ENCODE data around the gene CAMKK1. TPM values are rescaled to one million over a fixed set of nuclear protein-coding genes. Genes with fewer than 3 reads are reported as not detected.
"Not testable (repeated sequence)": the region's sequence is repeated elsewhere in the genome, so short reads cannot be mapped to it uniquely, and the experiment has no call there.

Gene CAMKK1
- total RNA-seq, 1 donor from 2014 or later: 3.7 TPM

DNA sequence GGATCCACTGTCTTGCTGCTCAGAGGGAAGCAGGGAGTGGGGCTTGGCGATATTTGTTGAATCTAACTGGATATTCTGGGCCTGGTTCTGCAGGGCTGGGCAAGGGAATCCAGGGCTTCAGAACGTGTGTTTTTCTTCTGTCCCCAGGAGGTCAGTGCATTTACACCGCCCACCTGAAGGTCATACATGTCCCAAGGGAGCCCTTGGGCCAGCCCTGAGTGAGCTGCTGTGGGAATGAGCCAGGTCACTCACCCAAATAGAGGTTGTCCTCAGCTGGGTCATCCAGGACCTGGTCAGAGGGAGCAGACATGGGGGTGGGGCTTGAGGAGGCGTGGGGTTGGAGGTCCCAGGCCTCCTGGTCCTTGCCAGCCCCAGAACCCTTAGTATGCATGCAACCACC lies 10.6 kb downstream of the CAMKK1 start:
- intact Hi-C loops (cut with micrococcal nuclease): no loop called here

DNA sequence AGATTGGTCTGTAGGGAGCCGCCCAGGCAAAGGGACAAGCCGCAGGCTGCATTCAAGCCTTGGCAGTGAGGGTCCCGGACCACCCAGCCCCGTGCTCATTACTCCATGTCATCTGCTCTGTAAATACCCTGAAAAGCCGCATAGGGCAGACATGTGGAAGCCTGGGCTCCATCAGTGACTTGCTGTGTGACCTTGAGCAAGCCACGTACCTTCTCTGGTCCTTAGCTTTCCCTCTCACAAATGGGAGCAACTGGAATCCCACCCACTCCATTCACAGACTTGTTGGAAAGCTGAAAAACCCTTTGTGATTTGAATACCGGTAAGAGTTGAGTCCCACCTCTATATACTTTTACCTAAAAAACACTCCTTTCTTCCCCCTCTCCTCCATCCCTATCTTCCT lies 11.9 kb downstream of the CAMKK1 start:
- intact Hi-C loops (cut with micrococcal nuclease): no loop called here

DNA sequence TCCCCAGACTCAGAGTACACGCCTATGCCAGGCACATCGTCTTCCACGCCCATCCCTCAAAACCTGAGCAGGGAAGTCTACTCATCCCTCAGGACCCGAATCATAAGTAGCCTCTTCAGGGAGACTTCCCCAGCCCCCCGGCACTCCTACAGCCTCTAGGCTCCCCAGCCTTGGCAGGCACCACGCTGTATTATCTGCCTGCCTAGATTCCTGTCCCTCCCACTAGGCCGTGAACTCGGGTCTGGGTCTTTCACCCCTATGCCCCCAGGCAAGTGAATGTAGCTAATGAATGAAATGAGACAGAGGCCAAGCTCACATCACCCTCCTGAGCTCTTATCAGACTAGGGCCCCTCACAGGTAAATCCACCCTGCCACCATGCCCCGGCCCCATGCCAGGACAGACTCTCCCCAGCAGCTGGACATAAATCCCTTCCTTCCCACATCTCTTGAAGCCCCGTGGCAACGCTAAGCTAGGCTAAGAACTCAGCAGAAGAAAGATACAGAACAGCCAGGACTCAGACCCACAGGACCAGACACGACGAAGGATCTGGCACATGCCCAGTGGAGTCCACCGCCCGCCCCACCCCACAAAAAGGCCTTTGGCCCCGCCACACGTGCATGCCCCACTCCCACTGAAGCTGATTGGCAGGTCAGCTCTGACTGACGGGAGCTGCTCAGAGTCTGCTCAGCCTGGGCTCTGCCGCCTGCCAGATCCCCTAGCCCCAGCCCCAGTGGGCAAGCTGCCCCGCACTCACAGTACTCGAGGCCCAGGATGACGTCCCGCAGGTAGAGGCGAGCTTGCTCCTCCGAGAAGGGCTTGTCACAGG lies 13.0 kb downstream of the CAMKK1 start:
- intact Hi-C loops (cut with micrococcal nuclease): no loop called here

DNA sequence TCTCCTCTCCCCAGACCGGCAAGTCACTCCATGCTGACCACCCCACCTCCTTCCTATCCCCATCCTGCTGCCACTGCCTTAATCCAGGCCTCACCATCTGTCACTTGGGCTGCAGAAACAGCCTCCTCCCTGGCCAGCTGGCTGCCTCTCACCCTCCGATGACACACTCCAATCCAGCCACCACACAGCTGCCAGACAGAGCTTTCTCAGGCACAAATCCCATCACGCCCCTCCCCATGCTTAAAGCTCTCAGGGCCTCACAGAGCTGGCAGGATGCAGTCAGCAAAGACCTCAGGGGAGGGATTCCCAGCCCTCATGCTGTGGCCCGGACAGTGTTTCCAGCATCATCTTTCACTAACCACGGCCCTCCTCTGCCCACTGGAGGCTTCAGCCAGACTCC lies 13.7 kb downstream of the CAMKK1 start:
- intact Hi-C loops (cut with micrococcal nuclease): no loop called here

DNA sequence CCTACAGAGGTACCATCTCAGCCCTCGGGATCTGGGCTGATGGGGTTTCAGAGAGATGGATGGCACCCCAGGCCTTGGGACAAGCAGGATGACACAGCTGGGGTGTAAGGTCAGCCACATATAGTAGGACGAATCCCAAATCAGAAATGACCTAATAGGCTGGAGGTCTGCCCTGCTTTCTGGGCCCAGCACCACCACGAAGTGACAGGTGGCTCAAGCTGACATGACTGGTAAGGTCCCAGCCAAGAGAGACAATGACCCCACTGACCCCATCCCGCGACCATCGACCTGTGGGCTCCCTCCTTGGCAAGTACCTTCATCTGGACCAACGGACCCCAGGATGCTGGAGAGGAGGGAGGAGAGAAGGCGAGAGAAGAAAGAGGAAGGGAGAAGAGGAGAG lies 15.6 kb downstream of the CAMKK1 start:
- intact Hi-C loops (cut with micrococcal nuclease): no loop called here

DNA sequence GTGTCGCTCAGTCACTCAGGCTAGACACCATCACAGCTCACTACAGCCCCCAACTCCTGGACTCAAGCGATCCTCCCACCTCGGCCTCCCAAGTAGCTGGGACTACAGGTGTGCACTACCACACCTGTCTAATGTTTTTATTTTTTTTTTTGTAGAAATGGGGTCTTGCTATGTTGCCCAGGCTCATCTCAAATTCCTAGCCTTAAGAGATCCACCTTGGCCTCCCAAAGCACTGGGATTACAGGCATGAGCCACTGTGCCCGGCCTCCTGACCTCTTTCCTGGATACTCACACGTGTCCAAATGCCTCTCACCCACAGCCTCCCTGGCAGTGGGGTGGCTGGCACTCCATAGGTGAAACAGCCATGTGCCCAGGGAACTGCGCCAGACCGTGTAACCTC lies 17.5 kb downstream of the CAMKK1 start:
- intact Hi-C loops (cut with micrococcal nuclease): no loop called here

DNA sequence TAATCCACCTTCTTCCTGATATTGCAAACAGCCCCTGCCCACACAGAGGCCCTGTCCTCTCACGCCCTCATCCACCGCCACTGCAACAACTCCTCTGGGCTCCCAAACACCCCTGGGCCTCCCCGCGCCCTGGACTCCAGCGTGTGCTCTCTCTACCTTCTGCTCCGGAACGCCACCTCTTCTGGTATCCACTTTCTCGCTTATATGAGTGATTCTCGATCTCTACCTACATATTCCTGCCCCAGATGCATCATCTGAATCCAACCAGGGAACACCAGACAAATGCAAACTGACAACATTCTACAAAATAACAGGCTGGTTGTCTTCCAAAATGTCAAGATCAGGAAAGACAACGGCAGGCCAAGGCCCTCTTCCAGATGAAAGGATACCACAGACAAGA lies 19.0 kb downstream of the CAMKK1 start:
- intact Hi-C loops (cut with micrococcal nuclease): no loop called here

DNA sequence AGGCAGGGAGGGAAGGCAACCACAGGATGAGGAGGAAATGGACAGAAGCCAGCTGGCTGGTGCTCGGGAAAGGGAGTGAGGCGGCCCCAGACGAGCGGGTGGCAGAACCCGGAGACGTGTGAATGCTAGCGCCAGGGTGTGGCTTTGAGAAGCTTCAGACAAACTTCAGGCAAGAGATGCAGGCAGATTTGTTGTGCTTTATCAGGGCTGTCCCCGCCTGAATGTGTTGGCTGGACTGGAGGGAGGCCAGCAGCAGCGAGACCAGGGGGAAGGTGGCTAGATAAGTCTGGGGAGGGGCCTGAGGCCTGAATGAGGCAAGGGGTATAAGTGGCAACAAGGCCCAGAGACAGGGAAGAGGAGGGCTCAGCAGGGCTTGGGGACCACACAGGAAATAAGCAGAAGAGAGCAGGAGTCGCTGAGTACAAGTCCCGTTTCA lies 22.0 kb downstream of the CAMKK1 start:
- intact Hi-C loops (cut with micrococcal nuclease): no loop called here

DNA sequence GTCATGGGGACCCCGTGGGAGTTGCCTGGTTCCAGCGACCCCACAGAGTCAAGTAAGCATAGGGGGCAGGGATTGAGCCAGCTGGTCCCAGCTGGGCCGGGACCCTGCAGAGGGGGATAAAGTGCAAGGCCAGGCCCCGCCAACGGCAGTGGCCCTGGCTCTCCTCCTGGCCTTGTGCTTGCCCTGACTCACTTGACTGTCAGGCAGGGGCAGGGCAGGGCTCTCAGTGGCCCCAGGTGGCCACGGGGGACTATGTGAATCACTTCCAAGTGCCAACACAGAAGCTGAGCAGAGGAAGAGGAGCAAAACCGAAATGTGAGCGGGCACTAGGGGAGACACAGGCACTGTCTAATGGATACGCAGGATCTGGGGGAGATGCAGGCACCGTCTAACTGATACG lies 25.2 kb downstream of the CAMKK1 start:
- intact Hi-C loops (cut with micrococcal nuclease): loop anchor here (10.0 kb wide), 1 partner anchor 137 kb away; no protein-coding TSS in a partner anchor

DNA sequence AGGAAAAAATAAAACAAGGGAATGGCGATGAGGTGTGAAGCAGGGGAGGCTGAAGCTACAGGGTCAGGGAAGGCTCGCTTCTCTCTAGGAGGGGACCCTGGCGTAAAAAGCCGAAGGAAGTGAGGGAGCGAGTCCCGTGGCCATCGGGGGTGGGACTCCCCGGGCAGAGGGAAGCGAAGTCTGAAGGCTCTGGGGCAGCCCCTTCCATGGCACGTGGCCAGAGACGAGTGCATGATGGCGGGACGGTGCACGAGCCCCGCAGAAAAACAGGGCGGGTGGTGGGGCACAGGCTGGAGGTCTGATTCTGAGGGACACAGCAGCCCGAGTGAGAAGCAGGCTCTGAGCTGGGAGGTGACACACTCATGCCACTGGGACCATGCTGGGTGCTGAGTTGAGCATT lies 25.7 kb downstream of the CAMKK1 start:
- intact Hi-C loops (cut with micrococcal nuclease): loop anchor here (10.0 kb wide), 1 partner anchor 138 kb away; no protein-coding TSS in a partner anchor

DNA sequence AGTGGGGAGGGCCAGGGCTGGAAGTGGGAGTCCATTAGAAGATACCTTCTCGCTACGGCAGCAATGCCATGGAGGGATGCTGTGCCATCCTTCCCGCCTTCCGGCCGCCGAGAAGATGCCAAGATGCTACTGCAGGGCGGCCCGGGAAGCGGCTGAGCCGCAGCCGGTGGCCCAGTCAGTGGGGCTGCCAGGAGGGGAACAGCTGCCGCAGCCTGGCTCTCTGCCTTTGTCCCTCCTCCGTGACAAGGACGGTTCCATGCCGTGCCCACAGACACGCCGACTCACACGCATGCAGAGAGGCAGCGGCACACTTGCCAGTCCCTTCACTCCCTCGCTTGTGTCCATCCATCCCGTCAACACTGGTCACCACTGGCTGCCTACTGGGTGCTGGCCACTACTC lies 26.6 kb downstream of the CAMKK1 start:
- intact Hi-C loops (cut with micrococcal nuclease): loop anchor here (10.0 kb wide), 1 partner anchor 139 kb away; no protein-coding TSS in a partner anchor

DNA sequence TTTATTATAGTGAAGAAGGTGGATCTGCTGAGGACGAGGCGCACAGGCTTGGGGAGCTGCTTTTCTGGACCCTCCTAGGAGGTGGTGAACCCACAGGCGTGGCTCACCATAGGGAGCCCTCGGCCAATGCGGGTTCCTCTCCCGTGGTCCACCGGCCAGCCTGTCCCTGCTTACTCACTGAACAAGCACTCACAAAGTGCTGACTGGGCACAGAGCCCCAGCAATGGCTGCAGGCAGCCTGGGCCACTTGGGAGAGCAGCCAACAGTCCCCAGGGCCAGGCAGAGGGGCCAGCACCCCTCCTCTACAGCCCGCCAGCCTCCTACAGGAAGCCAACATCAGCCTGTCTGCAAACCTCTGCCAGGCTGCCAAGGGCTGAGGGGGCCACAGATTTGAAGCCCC lies 27.7 kb downstream of the CAMKK1 start:
- intact Hi-C loops (cut with micrococcal nuclease): loop anchor here (10.0 kb wide), 1 partner anchor 140 kb away; no protein-coding TSS in a partner anchor

DNA sequence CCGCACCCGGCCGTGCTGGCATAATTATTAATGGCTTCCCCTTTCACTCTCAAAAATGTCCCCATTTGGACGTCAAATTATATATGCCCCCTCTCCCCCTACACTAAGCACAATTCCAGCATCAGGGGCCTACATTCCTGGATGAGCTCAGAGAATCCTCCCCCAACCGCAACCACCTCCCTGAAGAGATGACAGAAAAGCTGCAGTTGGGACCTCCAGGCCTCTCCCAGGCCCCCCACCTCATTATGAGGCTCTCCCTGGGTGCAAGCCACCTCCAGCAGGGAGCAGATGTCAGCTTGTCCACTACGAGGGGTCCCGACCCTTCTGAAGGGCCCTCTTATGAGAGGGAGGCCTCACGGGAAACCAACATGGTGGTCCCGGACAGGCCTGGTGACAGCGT lies 28.3 kb downstream of the CAMKK1 start:
- intact Hi-C loops (cut with micrococcal nuclease): loop anchor here (10.0 kb wide), 1 partner anchor 140 kb away; no protein-coding TSS in a partner anchor

DNA sequence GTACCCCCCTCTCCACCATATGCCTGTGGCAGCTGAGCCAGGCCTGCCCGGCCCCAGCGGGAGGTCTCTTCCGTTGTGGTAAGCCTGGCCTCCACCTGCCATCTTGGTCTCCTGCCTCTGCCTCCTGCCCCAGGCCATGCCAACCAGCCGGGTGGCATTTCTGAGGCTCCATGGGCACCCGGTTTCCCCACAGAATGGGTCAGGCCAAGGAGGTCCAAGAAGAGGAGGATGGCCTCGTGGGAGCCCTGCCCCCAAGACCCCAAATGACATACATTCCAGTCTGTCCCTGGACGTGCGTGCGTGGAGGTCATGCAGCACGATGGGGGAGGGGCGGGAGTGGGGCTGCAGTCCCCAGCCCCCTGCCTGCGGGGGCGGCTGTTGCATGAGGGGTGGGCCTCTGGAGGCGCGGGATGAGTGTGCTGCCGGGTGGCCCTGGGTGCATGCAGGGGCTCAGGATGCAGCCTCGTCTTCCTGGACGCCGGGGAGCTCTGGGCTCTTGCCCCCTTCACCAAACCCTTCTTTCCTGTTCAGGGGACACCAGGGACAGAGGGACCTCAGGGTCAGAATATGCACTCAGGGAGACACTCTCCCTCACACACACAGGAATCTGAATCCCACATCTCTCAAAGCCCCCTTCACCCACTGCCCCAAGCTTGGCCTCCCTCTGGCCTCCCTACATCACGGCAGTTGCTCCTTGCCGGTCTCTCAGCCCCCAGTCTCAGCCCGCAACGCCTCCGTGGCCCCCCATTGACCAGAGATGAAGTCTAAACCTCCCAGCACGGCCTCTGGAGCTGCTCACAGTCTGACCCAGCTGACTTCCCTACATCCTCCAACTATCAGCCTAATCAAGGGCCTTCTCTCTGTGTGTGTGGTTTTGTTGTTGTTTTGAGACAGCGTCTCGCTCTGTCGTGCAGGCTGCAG lies 30.8 kb downstream of the CAMKK1 start:
- intact Hi-C loops (cut with micrococcal nuclease): loop anchor here (2.0 to 10.0 kb wide), 2 partner anchors 45 to 143 kb away; no protein-coding TSS in a partner anchor

DNA sequence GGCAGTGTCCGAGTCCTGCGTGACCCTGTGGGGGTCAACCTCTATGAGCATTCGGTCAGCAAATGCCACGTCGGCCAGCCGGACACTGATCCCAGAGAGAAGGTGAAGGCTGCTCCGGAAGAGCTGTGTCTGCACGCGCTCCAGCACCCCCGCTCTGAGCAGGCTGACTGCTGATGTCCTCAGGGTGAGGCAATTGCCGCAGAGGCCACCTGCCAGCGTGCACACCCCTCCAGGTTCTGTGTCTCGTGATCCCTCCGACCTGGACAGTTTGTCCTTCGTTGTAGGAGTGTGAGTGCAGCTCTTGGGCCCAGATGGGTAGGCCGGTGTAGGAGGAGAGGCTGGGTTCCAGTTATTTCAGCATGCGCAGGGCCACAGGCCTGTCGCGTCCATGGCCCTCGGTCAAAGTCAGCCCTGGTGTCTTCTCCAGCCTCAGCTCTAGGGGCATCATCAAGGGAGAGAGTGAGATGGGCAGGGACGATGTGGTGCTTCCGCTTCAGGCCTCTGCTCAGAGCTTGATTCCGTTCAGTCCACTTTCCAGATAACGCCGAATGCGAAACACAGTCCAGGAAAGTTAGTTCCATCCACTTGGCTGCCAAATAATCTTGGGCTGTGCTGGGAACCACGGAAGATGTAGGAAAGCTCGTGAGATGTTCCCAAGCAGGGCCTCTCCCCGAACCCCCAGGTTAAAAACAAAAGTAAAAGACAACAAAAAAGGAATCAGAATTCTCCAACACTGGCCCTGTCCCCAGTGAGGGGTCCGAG lies 31.7 kb downstream of the CAMKK1 start:
- intact Hi-C loops (cut with micrococcal nuclease): loop anchor here (10.0 kb wide), 1 partner anchor 144 kb away; no protein-coding TSS in a partner anchor

DNA sequence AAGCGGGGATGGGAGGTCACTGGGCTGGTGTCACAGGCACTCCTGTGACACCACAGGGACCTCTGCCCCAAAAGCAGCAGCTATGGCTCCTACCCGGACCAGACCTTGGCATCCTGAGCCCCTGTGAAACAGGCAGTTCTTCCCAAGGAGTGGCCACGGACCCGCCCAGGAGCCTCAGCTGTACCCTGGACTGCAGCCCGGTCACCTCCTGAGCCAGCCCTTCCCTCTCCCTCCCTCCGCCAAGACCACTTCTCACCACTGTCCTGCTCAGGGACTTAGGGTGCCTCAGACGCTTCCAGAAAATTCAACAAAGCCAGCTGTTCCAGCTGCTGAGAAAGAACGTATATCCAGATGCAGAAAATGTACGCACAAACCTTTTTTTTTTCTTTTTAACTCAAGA lies 32.9 kb downstream of the CAMKK1 start:
- intact Hi-C loops (cut with micrococcal nuclease): loop anchor here (10.0 kb wide), 1 partner anchor 145 kb away; no protein-coding TSS in a partner anchor

DNA sequence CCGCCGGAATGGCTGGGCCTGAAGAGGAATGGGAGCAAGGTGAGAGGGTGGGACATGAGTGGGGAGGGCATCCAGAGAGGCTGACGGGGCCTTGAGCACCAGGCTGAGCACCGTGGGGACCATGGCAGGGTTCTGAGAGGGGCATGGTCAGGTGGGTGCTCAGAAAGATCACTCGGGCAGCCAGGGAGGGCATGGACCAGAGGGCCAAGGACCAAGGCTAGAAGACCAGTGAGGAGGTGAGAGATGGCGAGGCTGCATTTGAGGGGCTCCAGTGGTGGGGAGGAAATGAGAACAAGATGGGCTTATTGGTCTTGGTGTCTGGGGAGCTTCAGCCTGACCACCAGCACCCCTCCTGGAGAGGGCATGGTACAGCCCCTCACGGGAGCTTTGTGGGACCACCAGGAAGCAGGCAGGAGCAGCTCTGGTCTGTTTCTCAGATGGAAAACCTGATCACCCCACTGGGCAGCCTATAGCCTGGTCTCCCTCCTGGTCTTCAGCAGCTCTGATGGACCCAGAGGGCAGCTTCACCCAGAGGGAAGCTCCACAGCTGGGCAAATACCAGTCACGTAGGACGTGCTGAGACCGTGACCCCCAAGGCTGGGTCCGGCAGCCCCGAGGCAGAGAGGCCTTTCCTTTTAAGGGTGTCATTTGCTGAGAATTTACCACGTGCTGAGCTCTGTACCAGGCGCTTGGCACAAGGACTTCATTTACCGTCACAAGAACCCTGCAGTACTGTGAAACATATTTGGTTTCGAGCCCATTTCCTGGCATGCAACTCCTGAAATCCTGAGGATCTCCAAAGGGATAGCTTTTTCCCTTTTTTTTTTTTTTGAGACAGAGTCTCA lies 35.4 kb downstream of the CAMKK1 start:
- intact Hi-C loops (cut with micrococcal nuclease): no loop called here

DNA sequence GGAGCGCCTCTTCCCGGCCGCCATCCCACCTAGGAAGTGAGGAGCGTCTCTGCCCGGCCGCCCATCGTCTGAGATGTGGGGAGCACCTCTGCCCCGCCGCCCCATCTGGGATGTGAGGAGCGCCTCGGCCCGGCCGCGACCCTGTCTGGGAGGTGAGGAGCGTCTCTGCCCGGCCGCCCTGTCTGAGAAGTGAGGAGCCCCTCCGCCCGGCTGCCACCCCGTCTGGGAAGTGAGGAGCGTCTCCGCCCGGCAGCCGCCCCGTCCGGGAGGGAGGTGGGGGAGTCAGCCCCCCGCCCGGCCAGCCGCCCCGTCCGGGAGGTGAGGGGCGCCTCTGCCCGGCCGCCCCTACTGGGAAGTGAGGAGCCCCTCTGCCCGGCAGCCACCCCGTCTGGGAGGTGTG lies 38.6 kb downstream of the CAMKK1 start:
- intact Hi-C loops (cut with micrococcal nuclease): not testable (repeated sequence)

DNA sequence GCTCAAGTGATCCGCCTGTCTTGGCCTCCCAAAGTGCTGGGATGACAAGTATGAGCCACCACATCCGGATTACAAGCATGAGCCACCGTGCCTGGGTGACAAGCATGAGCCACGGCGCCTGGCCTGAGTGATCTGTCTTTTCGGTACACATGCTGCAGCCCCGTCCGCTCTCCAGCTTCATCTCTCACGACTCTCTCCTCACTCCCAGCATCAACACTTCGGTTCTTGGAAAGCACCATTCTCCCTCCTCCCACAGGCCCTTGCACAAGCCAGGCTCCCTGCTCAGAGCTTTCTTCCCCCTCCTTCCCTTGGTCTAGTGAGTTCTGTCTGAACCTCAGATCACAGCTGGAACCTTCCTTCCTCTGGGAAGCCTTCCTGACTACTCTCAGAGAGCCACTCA lies 40.3 kb downstream of the CAMKK1 start:
- intact Hi-C loops (cut with micrococcal nuclease): no loop called here

DNA sequence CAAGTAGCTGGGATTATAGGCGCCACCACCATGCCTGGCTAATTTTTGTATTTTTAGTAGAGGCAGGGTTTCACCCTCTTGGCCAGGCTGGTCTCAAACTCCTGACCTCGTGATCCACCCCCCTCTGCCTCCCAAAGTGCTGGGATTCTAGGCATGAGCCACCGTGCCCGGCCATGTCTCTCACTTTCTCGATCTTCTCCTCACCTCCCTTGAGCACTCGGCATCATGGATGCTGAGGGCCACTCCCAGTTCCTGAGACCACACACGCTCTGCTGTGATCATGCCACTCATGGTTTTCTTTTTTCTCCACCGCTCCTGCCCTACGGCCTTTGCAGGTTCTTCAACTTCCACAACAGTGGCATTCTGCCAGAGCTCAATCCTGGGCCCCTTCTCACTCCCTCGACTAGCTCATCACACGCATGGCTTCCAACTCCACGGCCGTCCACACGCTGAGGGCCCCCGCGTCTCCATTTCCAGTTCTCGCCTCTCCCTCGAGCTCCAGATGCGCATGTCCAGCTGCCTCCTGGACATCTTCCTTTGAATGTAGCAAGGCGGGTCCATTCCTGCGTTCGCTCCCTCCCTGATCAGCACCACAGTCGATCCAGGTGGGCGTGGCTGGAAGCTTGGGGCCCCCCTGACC lies 41.3 kb downstream of the CAMKK1 start:
- intact Hi-C loops (cut with micrococcal nuclease): no loop called here
